T-helper 1 cell treated with Interleukin-12 subunit alpha and Interleukin-12 subunit beta and Interleukin-4 antibody, amounts not matched to agents 30 μg/mL and 1 μg/mL, for 36 hours (primary cell): ENCODE measurements around the gene PSD2.

ENCODE experiments used
- H3K27ac Mint-ChIP-seq: one replicate; pipeline ENCODE4 v1.8.0; 2021; ENCODE audit warnings: mild to moderate bottlenecking, mixed read lengths
- H3K27me3 Mint-ChIP-seq: one replicate; pipeline ENCODE4 v1.8.0; 2021; ENCODE audit warnings: low read depth, mixed read lengths
- H3K36me3 Mint-ChIP-seq: one replicate; pipeline ENCODE4 v1.8.0; 2021; ENCODE audit warnings: low read depth, mixed read lengths
- H3K4me1 Mint-ChIP-seq: one replicate; pipeline ENCODE4 v1.8.0; 2021; ENCODE audit warnings: low read depth, mixed read lengths
- H3K4me3 Mint-ChIP-seq: one replicate; pipeline ENCODE4 v1.8.0; 2021; ENCODE audit warnings: mild to moderate bottlenecking, moderate library complexity, mixed read lengths
- H3K9me3 Mint-ChIP-seq: one replicate; pipeline ENCODE4 v1.8.0; 2021; ENCODE audit warnings: mixed read lengths

Gene PSD2

DNA sequence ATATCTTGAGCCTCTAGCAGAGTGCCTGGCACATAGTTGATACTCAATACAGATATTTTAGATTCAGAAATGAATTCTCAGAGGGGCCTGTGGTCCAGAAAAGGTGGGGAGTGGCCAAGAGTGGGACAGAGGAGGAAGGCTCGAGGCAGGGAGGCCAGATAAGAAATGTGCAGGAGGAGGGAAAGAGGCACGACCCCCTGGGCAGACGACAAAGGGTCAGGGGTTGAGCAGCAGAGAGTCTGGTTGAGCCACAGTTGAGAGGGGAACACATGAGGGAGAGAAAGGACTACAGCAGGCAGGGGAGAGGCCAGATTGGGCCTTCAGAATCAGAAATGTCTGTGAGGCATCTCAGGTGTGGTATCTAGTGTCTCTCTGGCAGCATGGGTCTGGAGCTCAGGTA, 89.1 kb downstream of the PSD2 start:
- H3K36me3 Mint-ChIP-seq, result no peaks in the 10 kb centered on the region
- H3K9me3 Mint-ChIP-seq, result no peaks in the 10 kb centered on the region
- no peaks in the 10 kb centered on the region for H3K4me1 Mint-ChIP-seq
- H3K27ac Mint-ChIP-seq, result no peak overlapping the region
- H3K4me3 Mint-ChIP-seq, result no peak overlapping the region
- peaks cover 12% of the 10 kb centered on the region for H3K27me3 Mint-ChIP-seq

DNA sequence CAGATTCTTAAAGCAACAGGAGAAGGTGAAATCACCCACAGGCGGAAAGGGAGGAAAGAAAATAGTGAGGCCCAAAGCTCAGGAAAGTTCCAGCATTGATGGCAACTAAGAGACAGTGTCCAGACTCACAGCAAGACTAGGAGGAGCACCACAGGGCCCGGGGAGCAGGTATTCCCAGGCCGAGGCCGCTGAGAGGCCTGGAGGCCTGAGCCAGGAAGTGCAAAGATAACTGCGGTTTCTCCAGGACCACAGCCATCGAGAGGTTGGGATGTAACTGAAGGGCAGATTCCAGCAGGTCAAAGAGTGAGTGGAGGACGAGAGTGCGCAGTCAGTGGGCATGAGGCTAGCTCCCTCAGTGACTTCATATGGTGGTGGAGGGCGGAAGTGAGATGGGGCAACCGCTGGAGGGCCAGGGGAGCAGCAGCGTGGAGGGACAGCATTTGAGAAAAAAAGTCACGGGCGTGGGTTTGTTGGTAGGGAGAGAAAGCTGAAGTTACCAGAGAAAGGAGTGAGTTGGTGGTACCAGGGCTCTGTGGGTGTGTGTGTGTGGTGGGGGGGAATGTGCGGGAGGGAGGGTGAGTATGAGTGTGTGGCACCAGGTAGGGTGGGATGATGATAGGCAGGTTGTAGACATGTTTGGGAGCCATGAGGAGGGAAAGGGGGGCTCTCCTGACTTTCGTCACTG, 89.7 kb downstream of the PSD2 start:
- no peak overlapping the region for H3K4me3 Mint-ChIP-seq
- H3K4me1 Mint-ChIP-seq, result no peaks in the 10 kb centered on the region
- H3K9me3 Mint-ChIP-seq, result no peaks in the 10 kb centered on the region
- H3K27me3 Mint-ChIP-seq, result peaks cover 12% of the 10 kb centered on the region
- H3K27ac Mint-ChIP-seq, result no peak overlapping the region
- no peaks in the 10 kb centered on the region for H3K36me3 Mint-ChIP-seq

DNA sequence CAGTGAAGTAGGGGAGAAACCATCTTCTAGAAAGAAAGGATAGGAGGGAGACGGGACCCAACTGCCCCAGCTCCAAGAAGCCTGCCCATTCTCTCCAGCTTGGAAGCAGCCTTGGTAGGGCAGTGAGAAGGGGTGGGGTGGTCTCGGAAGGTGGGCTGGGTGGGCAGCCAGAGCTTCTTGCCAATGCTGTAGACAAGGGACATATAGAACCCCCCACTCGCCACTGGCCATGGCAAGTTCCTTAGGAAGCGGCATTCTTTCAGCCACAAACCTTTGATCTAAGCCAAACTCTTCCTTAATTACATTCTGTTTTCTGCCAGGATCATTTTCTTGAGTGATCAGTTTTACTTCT, 90.2 kb downstream of the PSD2 start:
- Mint-ChIP-seq H3K27ac (no peak overlapping the region), H3K27me3 (peaks cover 15% of the 10 kb centered on the region), H3K4me1 (no peaks in the 10 kb centered on the region), H3K36me3 (no peaks in the 10 kb centered on the region), H3K9me3 (no peaks in the 10 kb centered on the region), H3K4me3 (no peak overlapping the region)

DNA sequence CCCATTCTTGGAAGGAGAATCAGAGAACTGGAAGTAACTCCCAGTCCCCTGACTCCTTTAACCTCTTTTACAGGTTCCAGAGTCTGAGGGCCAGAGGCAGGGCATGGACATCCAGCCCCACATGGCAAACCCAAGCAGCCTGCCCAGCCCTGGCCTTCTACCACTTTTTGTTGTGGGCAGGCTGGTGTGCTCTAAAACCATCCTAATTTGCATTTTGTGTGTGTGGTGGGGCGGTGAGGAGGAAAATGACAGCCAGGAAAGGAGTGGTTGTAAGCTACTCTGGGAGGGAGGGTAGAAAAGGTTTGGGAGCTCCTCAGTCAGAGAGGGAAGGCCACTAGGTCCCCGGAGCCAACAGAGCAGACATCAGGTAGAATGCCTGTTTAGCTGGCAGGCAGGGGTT, 90.6 kb downstream of the PSD2 start:
- Mint-ChIP-seq H3K9me3 (no peaks in the 10 kb centered on the region), H3K27me3 (peaks cover 15% of the 10 kb centered on the region), H3K4me1 (no peaks in the 10 kb centered on the region), H3K4me3 (no peak overlapping the region), H3K36me3 (no peaks in the 10 kb centered on the region), H3K27ac (no peak overlapping the region)

DNA sequence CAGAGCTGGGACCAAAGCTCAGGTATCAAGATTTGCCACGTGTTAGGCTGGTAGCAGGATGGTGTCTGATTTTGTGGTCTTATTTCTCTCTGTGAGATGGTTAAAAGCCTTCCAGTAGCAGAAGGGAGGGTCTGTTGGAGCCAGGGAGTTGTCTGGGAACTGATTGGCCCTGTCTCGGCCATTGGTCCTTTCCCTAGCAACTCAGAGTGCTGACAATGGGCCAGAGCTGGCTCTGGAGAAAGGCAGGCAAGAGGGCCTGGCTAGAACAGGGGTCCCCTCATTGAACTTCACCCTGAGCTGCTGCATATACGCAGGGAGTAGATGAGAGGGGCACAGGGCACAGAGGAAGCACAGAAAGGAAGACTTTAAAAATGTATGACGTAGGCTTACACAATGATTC, 92.8 kb downstream of the PSD2 start:
- Mint-ChIP-seq H3K27ac (no peak overlapping the region), H3K27me3 (peaks cover 25% of the 10 kb centered on the region), H3K9me3 (no peaks in the 10 kb centered on the region), H3K36me3 (no peaks in the 10 kb centered on the region), H3K4me1 (no peaks in the 10 kb centered on the region), H3K4me3 (no peak overlapping the region)

DNA sequence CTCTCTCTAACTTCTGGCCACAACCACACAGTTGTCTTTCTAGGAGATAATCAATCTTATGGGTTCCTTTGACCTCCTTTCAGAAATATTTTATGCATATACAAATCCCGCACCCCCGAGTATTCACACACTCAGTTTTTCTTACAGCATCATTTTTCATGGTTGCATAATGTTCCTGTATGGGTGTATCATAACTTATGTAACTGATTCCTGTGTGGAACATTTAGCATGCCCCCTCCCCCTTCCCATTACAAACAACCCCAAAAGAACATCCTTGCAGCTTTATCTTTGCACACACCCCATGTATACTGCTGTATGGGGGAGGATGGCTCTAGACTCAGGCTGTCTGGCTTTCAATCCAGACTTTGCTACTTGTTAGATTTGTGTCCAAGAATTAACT, 93.8 kb downstream of the PSD2 start:
- Mint-ChIP-seq H3K4me3 (no peak overlapping the region), H3K9me3 (no peaks in the 10 kb centered on the region), H3K36me3 (no peaks in the 10 kb centered on the region), H3K27me3 (peaks cover 20% of the 10 kb centered on the region), H3K27ac (no peak overlapping the region), H3K4me1 (no peaks in the 10 kb centered on the region)

DNA sequence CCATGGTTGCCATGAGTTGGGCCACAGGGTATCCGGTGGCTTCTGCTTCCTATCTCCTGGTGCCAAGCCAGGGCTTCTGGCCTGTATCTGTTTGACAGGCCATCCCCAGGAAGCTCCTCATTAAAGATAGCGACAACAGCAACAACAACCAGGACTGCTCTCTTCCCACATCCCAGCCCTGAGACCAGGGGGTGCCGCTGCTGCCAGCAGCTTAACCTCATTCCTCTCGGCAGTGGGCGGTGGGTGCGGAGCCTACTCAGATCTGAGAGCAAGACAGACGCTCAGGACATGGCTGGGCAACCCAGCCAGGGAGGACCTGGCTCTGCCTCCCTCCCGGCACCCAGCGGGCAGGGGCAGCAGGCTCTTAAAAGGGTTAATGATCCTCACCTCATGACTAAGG, 98.3 kb downstream of the PSD2 start:
- Mint-ChIP-seq H3K27me3 (peaks cover 13% of the 10 kb centered on the region), H3K27ac (no peak overlapping the region), H3K36me3 (no peaks in the 10 kb centered on the region), H3K4me1 (no peaks in the 10 kb centered on the region), H3K9me3 (no peaks in the 10 kb centered on the region), H3K4me3 (no peak overlapping the region)
